ENCODE data around the gene KNDC1.

Gene KNDC1

GRCh38 chr10:133179128-133179520 lies 19.1 kb downstream of the KNDC1 start:
- DNase-seq: no peak

DNA sequence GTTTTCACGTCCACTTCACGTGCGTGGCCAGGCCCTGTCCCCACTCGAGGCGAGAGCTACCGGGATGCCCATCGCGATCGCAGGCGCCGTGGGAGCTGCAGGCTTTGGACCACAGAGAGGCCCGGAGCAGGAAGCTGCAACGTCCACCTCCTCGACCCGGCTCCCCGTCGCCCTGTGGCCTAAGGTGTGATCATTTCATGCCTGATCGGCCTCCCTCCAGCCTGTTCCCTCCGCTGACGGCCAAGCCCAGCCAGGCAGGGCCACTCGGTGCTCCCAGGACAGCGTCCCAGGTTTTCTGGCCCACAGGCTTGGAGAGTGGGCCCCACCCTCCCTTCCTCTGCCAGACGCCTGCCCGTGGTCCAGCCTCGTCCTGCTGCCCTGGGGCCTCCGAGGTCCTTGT lies 19.6 kb downstream of the KNDC1 start:
- no peak for DNase-seq

- no peak for DNase-seq
Measured at GRCh38 chr10:133180192-133180964, 20.4 kb downstream of the KNDC1 start.

DNA sequence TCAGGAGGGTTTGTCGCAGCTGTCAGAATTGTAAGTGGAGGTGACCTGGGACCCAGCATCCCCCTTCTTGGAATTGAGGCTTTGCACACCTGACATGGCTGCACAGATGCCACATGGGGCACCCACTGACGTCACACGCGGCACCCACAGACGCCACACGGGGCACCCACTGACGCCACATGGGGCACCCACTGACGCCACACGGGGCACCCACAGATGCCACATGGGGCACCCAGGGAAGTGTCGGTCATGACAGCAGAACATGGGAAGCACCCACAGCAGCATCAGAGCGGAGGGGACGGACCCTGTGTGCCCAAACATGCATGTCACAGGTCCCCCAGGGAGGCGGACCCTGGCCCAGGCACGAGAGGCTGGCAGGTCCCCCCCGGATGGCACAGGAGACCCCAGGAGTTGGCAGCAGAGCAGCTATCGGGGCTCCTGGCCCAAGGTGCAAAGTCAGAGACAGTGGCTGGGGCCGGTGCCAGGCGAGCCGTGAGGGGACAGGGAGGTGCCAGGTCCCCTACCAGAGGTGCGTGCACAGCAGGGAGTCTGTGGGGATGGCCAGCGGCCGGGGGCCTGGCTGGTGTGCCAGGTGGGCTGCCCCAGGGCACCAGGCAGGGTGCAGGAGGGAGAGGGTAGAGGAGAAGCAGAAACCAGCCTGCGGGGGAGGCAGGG lies 21.1 kb downstream of the KNDC1 start:
- no peak for DNase-seq

GRCh38 chr10:133182190-133182589 lies 22.2 kb downstream of the KNDC1 start:
- DNase-seq: no peak

- DNase-seq: no peak
Measured at GRCh38 chr10:133182791-133183645, 23.0 kb downstream of the KNDC1 start.

- no peak for DNase-seq
Measured at GRCh38 chr10:133183646-133184378, 23.8 kb downstream of the KNDC1 start.

GRCh38 chr10:133184591-133185244 lies 24.7 kb downstream of the KNDC1 start:
- DNase-seq: no peak

DNA sequence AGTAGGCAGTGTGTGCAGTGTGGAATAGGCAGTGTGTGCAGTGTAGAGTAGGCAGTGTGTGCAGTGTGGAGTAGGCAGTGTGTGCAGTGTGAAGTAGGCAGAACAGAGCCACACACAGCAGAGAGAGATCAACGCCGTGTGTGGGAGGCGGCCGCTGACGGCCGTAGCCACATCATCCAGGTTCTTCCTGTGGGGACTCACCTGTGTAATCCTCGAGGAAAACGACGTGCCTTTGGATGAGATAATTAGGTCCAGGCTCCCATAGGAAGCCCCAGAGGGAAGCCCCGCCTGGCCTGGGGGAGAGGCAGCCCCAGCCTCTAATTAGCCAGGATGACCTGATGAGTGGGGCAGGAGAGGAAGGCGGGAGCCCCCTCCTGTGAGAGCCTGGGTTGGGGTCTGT lies 25.4 kb downstream of the KNDC1 start:
- DNase-seq: no peak

GRCh38 chr10:133185916-133186315 lies 25.9 kb downstream of the KNDC1 start:
- DNase-seq: no peak

DNA sequence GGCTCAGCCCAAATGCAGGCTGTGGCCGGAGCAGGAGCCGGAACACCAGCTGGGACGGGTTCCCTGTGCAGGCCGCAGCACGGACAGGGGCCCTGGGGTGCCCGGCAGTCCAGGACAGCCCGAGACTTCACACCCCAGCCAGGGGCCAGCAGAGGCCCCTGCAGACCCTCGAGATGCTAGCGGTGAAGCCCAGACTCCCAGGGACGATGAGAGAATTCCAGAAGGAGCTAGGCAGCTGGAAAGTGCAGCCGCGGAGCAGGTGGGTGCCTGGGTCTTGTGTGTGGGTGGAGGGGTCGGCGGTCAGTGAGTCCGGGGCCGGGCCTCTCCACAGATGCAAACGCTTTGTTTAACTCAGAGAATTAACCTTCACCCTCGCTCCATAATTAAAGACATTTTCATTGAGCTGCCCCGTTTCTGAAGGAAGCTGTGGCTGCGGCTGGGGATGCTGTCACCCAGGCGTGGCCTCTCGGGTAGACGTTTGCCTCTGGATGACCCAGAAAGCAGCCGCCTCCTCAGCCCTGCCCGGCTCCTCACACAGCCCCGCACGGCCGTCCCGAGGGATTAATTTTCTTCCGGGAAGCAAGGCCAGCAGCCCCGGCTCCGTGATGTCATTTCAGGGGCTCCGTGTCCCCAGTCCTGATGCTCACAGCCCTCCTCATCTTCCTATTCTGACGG lies 26.5 kb downstream of the KNDC1 start:
- DNase-seq: no peak

- no peak for DNase-seq
Measured at GRCh38 chr10:133187091-133187905, 27.3 kb downstream of the KNDC1 start.

DNA sequence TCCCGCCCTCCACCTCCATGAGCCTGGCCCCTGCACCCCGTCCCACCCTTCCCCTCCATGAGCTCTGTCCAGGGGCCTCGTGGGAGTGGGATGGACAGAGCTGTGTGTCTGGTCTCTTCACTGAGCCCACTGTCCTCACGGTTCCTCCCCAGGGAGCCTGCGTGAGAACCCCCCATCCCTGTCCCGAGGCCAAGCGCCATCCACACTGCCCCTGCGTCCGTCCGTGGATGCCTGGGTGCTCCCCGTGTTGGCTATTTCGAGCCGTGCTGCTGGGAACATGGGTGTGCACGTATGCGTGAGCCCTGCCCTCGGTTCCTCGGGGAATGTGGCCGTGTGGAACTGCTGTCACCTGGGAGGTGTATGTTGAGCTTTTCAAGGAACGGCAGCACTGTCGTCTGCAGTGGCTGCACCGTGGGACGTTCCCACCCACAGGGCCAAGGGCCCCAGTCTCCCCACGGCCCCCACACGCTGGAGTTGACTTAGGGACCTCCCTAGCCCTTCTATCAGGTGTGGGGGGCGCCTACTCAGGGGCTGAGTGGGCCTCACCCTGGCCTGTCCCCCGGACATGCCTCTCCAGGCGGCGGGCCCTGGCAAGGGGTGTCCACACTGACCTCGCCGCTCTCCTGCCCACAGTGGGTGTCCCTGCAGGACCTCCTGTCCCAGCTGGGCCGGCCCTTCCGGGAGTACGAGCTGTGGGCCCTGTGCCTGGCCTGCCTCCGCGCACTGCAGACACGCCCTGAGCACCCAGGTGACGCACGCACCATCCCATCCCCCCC lies 28.1 kb downstream of the KNDC1 start:
- DNase-seq: no peak

GRCh38 chr10:133189256-133189655 lies 29.2 kb downstream of the KNDC1 start:
- DNase-seq: no peak

DNA sequence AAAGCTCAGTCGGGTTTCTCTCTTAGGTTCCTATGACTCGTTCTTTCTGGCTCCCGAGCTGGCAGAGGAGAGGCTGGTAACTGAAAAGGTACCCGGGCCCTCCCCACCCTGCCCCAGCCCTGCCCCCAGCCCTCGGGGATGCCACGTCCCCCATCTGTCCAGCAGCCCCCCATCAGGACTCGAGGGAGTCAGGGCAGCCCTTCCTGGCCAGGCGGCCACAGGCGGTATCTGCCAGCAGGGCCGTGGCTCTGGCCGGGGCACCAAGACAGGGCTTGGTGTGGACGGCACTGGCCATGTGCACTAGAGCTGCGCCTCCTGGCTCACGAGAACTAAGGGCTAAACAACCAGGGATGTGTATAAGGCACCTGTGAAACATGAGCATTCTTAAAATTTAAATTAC lies 29.7 kb downstream of the KNDC1 start:
- DNase-seq: no peak

- DNase-seq: no peak
Measured at GRCh38 chr10:133190225-133190624, 30.2 kb downstream of the KNDC1 start.

DNA sequence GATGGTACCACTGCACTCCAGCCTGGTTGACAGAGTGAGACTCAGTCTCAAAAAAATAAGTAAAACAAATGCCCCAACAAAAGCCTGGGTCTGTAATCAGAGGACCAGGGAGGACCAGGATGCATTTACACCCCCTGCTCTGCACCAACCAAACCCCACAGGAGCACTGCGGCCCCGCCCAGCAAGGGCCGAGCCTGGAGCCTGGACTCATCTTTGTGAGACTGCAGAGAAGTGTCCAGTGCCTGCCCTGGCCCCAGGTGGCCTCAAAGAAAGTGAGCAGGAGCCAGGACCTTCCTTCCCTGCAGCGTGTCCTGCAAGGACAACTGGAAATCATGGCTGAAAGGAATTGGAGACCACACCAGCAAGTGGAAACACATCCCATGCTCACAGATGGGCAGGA lies 31.6 kb downstream of the KNDC1 start:
- no peak for DNase-seq

DNA sequence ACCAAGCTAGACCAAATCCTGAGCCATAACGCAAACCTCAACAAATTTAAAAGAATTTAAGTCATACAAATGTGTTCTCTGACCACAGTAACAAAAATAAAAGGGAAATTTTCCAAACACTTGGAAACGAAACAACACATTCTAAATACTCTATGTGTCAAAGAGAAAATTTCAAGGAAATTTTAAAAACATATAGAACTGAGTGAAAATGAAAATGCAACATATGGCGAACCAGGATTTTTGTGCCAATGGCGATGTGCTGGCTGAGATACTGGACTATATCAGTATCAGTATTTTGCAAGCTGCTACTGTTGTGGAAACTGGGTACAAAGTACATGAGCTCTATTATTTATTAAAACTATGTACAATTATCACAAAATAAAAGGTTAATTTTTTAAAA lies 34.1 kb downstream of the KNDC1 start:
- DNase-seq: no peak

DNA sequence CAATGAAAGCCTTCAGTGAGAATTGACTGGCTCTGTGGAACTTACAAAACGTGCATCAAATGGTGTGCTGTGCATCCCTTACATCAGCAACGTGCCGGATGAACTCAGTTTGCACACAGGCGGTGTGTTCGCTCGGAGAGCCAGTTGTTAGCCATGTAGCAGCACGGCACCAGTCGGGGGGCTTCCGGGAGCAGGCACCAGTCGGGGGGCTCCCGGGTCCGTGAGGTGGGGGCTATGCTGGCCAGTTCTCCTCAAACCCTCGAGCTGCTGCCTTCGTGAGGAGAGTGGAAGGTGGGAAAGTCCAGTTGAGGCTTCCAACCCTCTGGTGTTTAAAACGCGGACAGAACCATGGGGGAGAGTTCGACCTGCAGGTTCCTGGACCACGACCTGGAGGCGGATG lies 35.1 kb downstream of the KNDC1 start:
- no peak for DNase-seq

DNA sequence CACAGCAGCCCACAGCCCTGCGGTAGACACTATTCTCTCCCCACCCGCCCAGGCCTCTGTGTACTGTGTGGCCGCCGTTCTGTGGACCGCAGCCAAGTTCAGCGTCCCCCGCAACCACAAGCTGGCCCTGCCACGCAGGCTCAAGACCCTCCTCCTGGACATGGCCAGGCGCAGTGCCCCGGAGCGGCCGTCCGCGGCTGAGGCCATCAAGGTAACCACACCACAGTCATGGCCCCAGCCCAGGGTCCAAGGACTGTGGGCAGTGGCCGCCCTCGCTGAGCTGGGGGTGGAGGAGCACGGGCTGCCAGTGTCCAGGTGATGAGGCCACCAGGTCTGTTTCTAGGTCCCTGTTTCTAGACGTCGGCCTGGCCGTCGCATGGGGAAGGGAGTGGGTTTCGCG lies 35.6 kb downstream of the KNDC1 start:
- no peak for DNase-seq

Measured in CD4-positive, alpha-beta T cell treated with Interleukin-17A for 4 hours (primary cell).